Trophoblast cell (in vitro differentiated cells and primary cell): ENCODE data around the gene KL.
A peak's percentile ranks its signal among the peaks of the same experiment; 100 is the strongest.

Source experiments
- DNase-seq, 2 donors: peaks; one replicate each; pipeline ENCODE4 v3.0.0-alpha.2; 2016
- H2AFZ ChIP-seq: 2 replicates; pipeline ENCODE4 v1.6.1; 2013; ENCODE audit warnings: low read length, moderate library complexity, mild to moderate bottlenecking; ENCODE audit not compliant: insufficient read depth, poor library complexity
- H2AK5ac ChIP-seq: 2 replicates; pipeline ENCODE4 v1.6.1; 2013; ENCODE audit warnings: mild to moderate bottlenecking, low read length
- H2BK120ac ChIP-seq: 2 replicates; pipeline ENCODE4 v1.6.1; 2013; ENCODE audit warnings: low read length, mild to moderate bottlenecking, moderate library complexity; ENCODE audit not compliant: insufficient read depth, poor library complexity
- H2BK12ac ChIP-seq: 2 replicates; pipeline ENCODE4 v1.6.1; 2013; ENCODE audit warnings: mild to moderate bottlenecking, low read length, moderate library complexity
- H2BK5ac ChIP-seq: 2 replicates; pipeline ENCODE4 v1.6.1; 2013; ENCODE audit warnings: low read length, low read depth, moderate library complexity, mild to moderate bottlenecking; ENCODE audit not compliant: poor library complexity
- H3K14ac ChIP-seq: 2 replicates; pipeline ENCODE4 v1.6.1; 2013; ENCODE audit warnings: mild to moderate bottlenecking, low read length
- H3K18ac ChIP-seq: 2 replicates; pipeline ENCODE4 v1.6.1; 2013; ENCODE audit warnings: mild to moderate bottlenecking, low read length
- H3K23ac ChIP-seq: 2 replicates; pipeline ENCODE4 v1.6.1; 2013; ENCODE audit warnings: low read length
- H3K27ac ChIP-seq: 2 replicates; pipeline ENCODE4 v1.5.1; 2013; ENCODE audit warnings: low read depth, mild to moderate bottlenecking, inconsistent platforms, low read length, moderate library complexity
- H3K27me3 ChIP-seq: 2 replicates; pipeline ENCODE4 v1.6.1; 2013; ENCODE audit warnings: inconsistent platforms, mild to moderate bottlenecking, low read length, moderate library complexity; ENCODE audit not compliant: insufficient read depth
- H3K36me3 ChIP-seq, 2 experiments: 1 replicate in 1 of 2; 2 replicates in 1 of 2; pipeline ENCODE4 v1.6.1; 2013; ENCODE audit warnings: low read length in 2 of 2, mild to moderate bottlenecking in 2 of 2, moderate library complexity in 1 of 2; ENCODE audit not compliant: insufficient read depth in 2 of 2, control insufficient read depth in 1 of 2
- H3K4ac ChIP-seq: 2 replicates; pipeline ENCODE4 v1.6.1; 2013; ENCODE audit warnings: low read depth, mild to moderate bottlenecking, low read length, moderate library complexity
- H3K4me1 ChIP-seq, 2 experiments: 1 replicate in 1 of 2; 2 replicates in 1 of 2; pipeline ENCODE4 v1.6.1; 2013; ENCODE audit warnings: low read length in 2 of 2, mild to moderate bottlenecking in 2 of 2, moderate library complexity in 1 of 2; ENCODE audit not compliant: insufficient read depth in 2 of 2, control insufficient read depth in 1 of 2
- H3K4me2 ChIP-seq: 2 replicates; pipeline ENCODE4 v1.6.1; 2013; ENCODE audit warnings: inconsistent platforms, mild to moderate bottlenecking, low read length, moderate library complexity
- H3K4me3 ChIP-seq: 2 replicates; pipeline ENCODE4 v1.5.1; 2013; ENCODE audit warnings: mild to moderate bottlenecking, low read depth, low read length, inconsistent platforms
- H3K79me1 ChIP-seq: one replicate; pipeline ENCODE4 v1.6.1; 2013; ENCODE audit warnings: low read length
- H3K79me2 ChIP-seq: 2 replicates; pipeline ENCODE4 v1.6.1; 2013; ENCODE audit warnings: low read length, mild to moderate bottlenecking; ENCODE audit not compliant: control insufficient read depth, insufficient read depth, poor library complexity
- H3K9ac ChIP-seq: 2 replicates; pipeline ENCODE4 v1.6.1; 2013; ENCODE audit warnings: mild to moderate bottlenecking, low read length
- H3K9me3 ChIP-seq: 2 replicates; pipeline ENCODE4 v1.6.1; 2013; ENCODE audit warnings: low read depth, mild to moderate bottlenecking, control low read depth, inconsistent platforms, low read length; ENCODE audit not compliant: insufficient read depth
- H4K12ac ChIP-seq: 2 replicates; pipeline ENCODE4 v1.6.1; 2013; ENCODE audit warnings: low read depth, mild to moderate bottlenecking, low read length, moderate library complexity
- H4K8ac ChIP-seq: 2 replicates; pipeline ENCODE4 v1.6.1; 2013; ENCODE audit warnings: low read depth, mild to moderate bottlenecking, low read length, moderate library complexity
- H4K91ac ChIP-seq: one replicate; pipeline ENCODE4 v1.6.1; 2013; ENCODE audit warnings: low read depth, mild to moderate bottlenecking, low read length, moderate library complexity
- WGBS: extraction: QIAGEN DNeasy Blood & Tissue Kit; methylation state at CpG from one replicate; pipeline ENCODE4 v1.1.7; 2013; ENCODE audit warnings: missing lambda C conversion rate; ENCODE audit not compliant: insufficient read length, insufficient coverage; ENCODE audit errors: extremely low coverage; 5-methylcytosine and 5-hydroxymethylcytosine counted together

KL gene

GRCh38 chr13:33053397-33054066, 37.3 kb downstream of the KL start:
- Histone ChIP-seq H2AFZ (no peak overlapping the region), H3K27ac (no peak overlapping the region), H3K4me1 (peaks cover under 1 to 4% of the 10 kb centered on the region in 2 experiments), H4K8ac (no peak overlapping the region), H3K23ac (no peak overlapping the region), H3K79me2 (no peaks in the 10 kb centered on the region), H3K18ac (no peak overlapping the region), H4K12ac (no peak overlapping the region), H3K9ac (no peak overlapping the region), H3K9me3 (no peaks in the 10 kb centered on the region), H3K4ac (no peak overlapping the region), H2AK5ac (no peak overlapping the region), H4K91ac (no peak overlapping the region), H2BK5ac (no peak overlapping the region), H3K36me3 (no peaks in the 10 kb centered on the region), H2BK12ac (no peak overlapping the region), H3K4me3 (no peak overlapping the region), H3K79me1 (no peaks in the 10 kb centered on the region), H3K27me3 (no peaks in the 10 kb centered on the region), H3K4me2 (no peak overlapping the region), H2BK120ac (no peak overlapping the region), H3K14ac (no peak overlapping the region)
- WGBS: no CpG with 5 or more reads among the region's 7 CpGs
- peak; percentile 13 to 73 for DNase-seq

DNA sequence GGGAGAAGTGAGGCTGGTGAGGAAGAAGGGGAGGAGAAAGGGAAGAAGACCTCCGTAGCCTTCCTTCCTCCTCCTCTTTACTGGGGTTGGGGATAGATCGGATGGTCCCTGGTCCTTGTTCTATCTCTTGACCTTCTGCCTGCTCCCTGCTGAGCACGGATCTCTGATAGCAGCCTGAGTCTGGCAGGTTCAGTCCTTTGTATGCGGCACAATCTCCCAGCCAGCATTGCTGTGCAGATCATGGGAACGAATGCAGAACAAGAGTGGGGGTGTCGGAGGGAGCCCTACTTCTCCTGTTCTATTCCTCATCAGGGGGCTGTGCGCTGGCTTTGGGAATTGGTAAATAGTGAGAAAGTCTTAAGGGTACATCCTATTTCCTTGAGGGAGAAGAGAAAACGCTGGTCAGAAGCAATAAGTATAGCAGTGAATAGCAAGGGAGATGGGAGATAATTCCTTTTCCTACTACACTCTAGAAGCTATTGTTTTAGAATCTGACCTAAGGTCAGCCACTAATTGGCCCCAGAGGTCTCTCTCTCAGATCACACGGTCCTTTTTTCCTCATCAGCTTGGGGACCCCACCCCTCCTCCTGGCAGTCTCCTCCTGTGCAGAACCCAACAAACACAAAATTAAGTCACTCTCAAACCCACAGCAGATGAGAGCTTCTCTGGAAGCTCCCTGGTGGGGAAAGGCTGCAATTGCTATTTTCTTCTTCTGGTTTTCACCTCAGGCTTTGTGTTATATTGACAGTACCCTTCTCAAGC, 41.0 kb downstream of the KL start:
- Histone ChIP-seq H3K4ac (no peak overlapping the region), H3K4me3 (no peak overlapping the region), H3K4me2 (no peak overlapping the region), H4K8ac (no peak overlapping the region), H3K27ac (no peak overlapping the region), H3K9ac (no peak overlapping the region), H3K27me3 (no peaks in the 10 kb centered on the region), H3K23ac (no peak overlapping the region), H3K79me2 (no peaks in the 10 kb centered on the region), H2BK5ac (no peak overlapping the region), H4K91ac (no peak overlapping the region), H4K12ac (no peak overlapping the region), H3K14ac (no peak overlapping the region), H3K36me3 (no peaks in the 10 kb centered on the region), H3K18ac (no peak overlapping the region), H2BK12ac (no peak overlapping the region), H2AFZ (no peak overlapping the region), H2AK5ac (no peak overlapping the region), H3K79me1 (no peaks in the 10 kb centered on the region), H3K4me1 (peaks cover 0 to 4% of the 10 kb centered on the region in 2 experiments), H3K9me3 (no peaks in the 10 kb centered on the region), H2BK120ac (no peak overlapping the region)
- WGBS: no CpG with 5 or more reads among the region's 9 CpGs
- DNase-seq: peak in 1 of 2 donors; percentile 26

GRCh38 chr13:33058776-33059327, 42.6 kb downstream of the KL start:
- Histone ChIP-seq H3K14ac (no peak overlapping the region), H2BK12ac (no peak overlapping the region), H4K12ac (no peak overlapping the region), H3K18ac (no peak overlapping the region), H3K23ac (no peak overlapping the region), H3K4me1 (peaks cover 0 to 4% of the 10 kb centered on the region in 2 experiments), H2BK5ac (no peak overlapping the region), H4K8ac (no peak overlapping the region), H3K4me3 (no peak overlapping the region), H3K79me2 (no peaks in the 10 kb centered on the region), H3K9ac (no peak overlapping the region), H3K4me2 (no peak overlapping the region), H2AK5ac (no peak overlapping the region), H3K27me3 (no peaks in the 10 kb centered on the region), H3K79me1 (no peaks in the 10 kb centered on the region), H3K36me3 (no peaks in the 10 kb centered on the region), H4K91ac (no peak overlapping the region), H2AFZ (no peak overlapping the region), H3K9me3 (no peaks in the 10 kb centered on the region), H3K4ac (no peak overlapping the region), H3K27ac (no peak overlapping the region), H2BK120ac (no peak overlapping the region)
- no peak for DNase-seq
- no CpG with 5 or more reads among the region's 3 CpGs for WGBS

- no peak overlapping the region for H3K23ac ChIP-seq
- H2BK120ac ChIP-seq: no peak overlapping the region
- H3K18ac ChIP-seq: no peak overlapping the region
- WGBS: no CpG with 5 or more reads among the region's 15 CpGs
- no peak overlapping the region for H3K4ac ChIP-seq
- no peaks in the 10 kb centered on the region for H3K27me3 ChIP-seq
- no peak overlapping the region for H4K8ac ChIP-seq
- H2BK5ac ChIP-seq: no peak overlapping the region
- H3K4me2 ChIP-seq: no peak overlapping the region
- no peak overlapping the region for H2AK5ac ChIP-seq
- no peak overlapping the region for H2BK12ac ChIP-seq
- no peaks in the 10 kb centered on the region for H3K79me1 ChIP-seq
- DNase-seq: no peak
- H3K9me3 ChIP-seq: no peaks in the 10 kb centered on the region
- peak overlapping the region; percentile 20 for H3K4me3 ChIP-seq
- H3K79me2 ChIP-seq: no peaks in the 10 kb centered on the region
- H4K91ac ChIP-seq: no peak overlapping the region
- H4K12ac ChIP-seq: no peak overlapping the region
- peaks cover 0 to 4% of the 10 kb centered on the region in 2 experiments for H3K4me1 ChIP-seq
- H3K14ac ChIP-seq: no peak overlapping the region
- no peak overlapping the region for H3K9ac ChIP-seq
- H3K27ac ChIP-seq: no peak overlapping the region
- H3K36me3 ChIP-seq: no peaks in the 10 kb centered on the region
- H2AFZ ChIP-seq: no peak overlapping the region
Observed at GRCh38 chr13:33060815-33061214, 44.6 kb downstream of the KL start.
